GM12873 (cell line): ENCODE measurements around the gene SNORC.

Source experiments
- TF ChIP-seq, protein P1 (sequence below): IDR thresholded peaks from 2 replicates; pipeline ENCODE4 v1.5.1; 2012; ENCODE audit warnings: low read depth, mild to moderate bottlenecking, moderate library complexity, low read length, control low read depth; ENCODE audit not compliant: insufficient read depth; ENCODE audit errors: missing control alignments

The SNORC gene

GRCh38 chr2:232869138-232870017 lies 686 bp upstream of the SNORC start:
- TF ChIP-seq, protein P1, sequence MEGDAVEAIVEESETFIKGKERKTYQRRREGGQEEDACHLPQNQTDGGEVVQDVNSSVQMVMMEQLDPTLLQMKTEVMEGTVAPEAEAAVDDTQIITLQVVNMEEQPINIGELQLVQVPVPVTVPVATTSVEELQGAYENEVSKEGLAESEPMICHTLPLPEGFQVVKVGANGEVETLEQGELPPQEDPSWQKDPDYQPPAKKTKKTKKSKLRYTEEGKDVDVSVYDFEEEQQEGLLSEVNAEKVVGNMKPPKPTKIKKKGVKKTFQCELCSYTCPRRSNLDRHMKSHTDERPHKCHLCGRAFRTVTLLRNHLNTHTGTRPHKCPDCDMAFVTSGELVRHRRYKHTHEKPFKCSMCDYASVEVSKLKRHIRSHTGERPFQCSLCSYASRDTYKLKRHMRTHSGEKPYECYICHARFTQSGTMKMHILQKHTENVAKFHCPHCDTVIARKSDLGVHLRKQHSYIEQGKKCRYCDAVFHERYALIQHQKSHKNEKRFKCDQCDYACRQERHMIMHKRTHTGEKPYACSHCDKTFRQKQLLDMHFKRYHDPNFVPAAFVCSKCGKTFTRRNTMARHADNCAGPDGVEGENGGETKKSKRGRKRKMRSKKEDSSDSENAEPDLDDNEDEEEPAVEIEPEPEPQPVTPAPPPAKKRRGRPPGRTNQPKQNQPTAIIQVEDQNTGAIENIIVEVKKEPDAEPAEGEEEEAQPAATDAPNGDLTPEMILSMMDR: no peak

GRCh38 chr2:232870766-232871371 lies 805 bp downstream of the SNORC start:
- TF ChIP-seq, protein P1: no peak

DNA sequence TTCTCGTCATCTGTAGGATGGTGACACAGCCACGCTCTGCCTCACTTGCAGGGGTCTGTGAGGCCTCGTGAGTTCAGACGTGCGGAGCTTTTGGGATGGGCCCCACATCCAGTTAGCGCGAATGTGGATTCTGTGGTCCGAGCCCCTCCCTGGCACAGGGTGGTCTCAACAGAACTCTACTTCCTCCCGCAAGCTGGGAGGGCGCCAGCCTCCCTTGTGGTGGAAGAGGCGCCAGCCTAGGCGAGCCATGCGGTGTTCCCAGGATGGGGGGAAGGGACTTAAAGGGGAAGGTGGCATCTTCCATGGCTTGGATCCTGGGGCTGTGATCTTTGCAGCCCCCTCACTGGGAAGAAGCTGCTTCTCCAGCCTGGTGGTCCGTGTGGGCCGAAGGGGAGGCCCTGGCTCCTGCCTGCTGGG lies 1.4 kb downstream of the SNORC start:
- TF ChIP-seq, protein P1: no peak

DNA sequence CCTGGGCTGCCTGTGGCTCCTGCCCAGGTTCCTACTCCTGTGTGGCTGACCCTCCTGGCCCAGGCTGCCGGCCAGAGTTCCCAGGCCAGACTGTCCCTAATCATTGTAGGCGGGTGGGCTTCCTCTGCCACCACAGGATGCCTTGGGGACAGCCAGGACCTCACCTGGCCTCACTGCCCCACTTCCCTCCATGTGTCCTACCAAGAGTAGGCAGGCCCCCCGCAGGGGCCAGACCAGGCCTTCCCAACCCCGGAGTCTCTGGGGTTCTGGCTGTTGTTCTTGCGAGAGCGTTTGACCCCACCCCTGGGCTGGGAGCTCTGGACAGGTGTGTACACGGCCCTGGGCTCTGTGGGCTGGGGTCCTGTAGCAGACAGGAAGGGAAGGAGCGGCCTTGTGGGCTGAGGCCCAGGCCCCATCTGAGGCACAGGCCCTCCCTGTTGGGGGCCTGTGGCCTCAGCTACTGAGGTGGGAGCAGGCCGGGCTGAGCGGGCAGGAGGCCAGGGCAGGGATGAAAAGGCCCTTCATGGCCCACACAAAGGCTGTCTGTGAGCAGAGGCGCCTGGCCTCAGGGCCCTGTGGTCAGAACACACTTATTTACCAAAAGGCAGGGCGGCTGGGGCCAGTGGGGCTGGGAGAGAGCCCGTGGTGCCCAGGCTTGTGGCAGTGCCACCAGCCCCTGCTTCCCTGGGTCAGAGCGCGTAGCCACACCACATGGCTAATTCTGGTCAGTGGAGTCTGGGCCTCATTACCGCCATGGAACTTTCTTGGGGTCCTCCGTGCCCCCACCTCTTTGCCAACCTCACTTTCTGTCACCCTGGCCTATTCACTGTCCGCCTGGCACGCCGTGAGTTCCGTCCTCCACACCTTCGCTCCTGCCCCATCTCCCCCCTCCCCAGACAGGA lies 2.0 kb downstream of the SNORC start:
- TF ChIP-seq, protein P1: no peak

- TF ChIP-seq, protein P1: no peak
These were observed 2.8 kb downstream of the SNORC start for GRCh38 chr2:232872826-232873225.

- TF ChIP-seq, protein P1: no peak
These were observed 3.3 kb downstream of the SNORC start for GRCh38 chr2:232873292-232873908.
